PFSK-1 (cell line): ENCODE measurements around the gene NPR3.

ENCODE experiments used
- FOXP2 ChIP-seq: optimal IDR thresholded peaks from 2 replicates; pipeline ENCODE3; 2011; ENCODE audit warnings: borderline replicate concordance, control low read depth, inconsistent platforms; ENCODE audit not compliant: insufficient read depth; ENCODE audit errors: extremely low read length, extremely low read depth
- POLR2AphosphoS5 ChIP-seq: IDR thresholded peaks from 2 replicates; pipeline ENCODE4 v1.6.1; 2012; ENCODE audit warnings: low read depth, mild to moderate bottlenecking, control low read depth, low read length, moderate library complexity
- REST ChIP-seq, 2 experiments: IDR thresholded peaks; 2 replicates each; pipeline versions ENCODE4 v1.6.1 to v1.8.0; 2011 to 2012; ENCODE audit warnings: low read depth in 2 of 2, low read length in 2 of 2, control low read depth in 1 of 2, inconsistent platforms in 1 of 2, mild to moderate bottlenecking in 1 of 2, moderate library complexity in 1 of 2; ENCODE audit not compliant: insufficient read depth in 1 of 2
- SIN3A ChIP-seq: IDR thresholded peaks from 2 replicates; pipeline ENCODE4 v1.6.1; 2012; ENCODE audit warnings: mild to moderate bottlenecking, low read length, moderate library complexity, borderline replicate concordance; ENCODE audit not compliant: insufficient read depth
- TAF1 ChIP-seq: IDR thresholded peaks from 2 replicates; pipeline ENCODE4 v1.6.1; 2012; ENCODE audit warnings: low read length, control low read depth, borderline replicate concordance; ENCODE audit not compliant: insufficient read depth

The NPR3 gene

DNA sequence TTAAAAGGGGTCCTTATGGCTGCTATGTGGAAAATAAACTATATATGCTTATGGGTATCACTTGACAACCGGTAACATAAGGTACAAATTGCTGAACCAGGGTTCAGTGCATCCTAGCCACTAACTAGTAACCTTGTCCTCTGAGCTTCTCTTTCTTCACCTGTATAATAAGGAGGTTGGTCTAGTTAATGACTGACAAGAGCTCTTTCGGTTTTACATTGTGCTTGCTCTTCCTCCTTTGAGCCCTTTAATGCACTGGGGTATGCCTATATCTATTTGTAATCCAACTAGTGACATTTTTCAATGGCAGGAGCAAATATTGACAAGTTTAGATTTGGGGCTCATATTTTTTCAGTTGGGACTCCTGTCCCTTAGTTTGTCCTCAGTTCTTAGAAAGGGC lies 66.1 kb downstream of the NPR3 start:
- TF ChIP-seq FOXP2 (no peak), POLR2AphosphoS5 (no peak), SIN3A (no peak), REST (IDR thresholded peaks at IDR 0.05; ENCODE audit: insufficient read depth in 1 of 2, low read depth in 2 of 2, low read length in 2 of 2) (no peak), TAF1 (no peak)

GRCh38 chr5:32777733-32778132 lies 66.6 kb downstream of the NPR3 start:
- TF ChIP-seq TAF1: no peak
- TF ChIP-seq FOXP2: no peak
- TF ChIP-seq REST (IDR thresholded peaks at IDR 0.05; ENCODE audit: insufficient read depth in 1 of 2, low read depth in 2 of 2, low read length in 2 of 2): no peak
- no peak for TF ChIP-seq POLR2AphosphoS5
- no peak for TF ChIP-seq SIN3A

GRCh38 chr5:32778403-32778802 lies 67.3 kb downstream of the NPR3 start:
- TF ChIP-seq POLR2AphosphoS5 (no peak), FOXP2 (no peak), REST (IDR thresholded peaks at IDR 0.05; ENCODE audit: insufficient read depth in 1 of 2, low read depth in 2 of 2, low read length in 2 of 2) (no peak), SIN3A (no peak), TAF1 (no peak)

GRCh38 chr5:32779754-32780415 lies 68.8 kb downstream of the NPR3 start:
- TF ChIP-seq REST (IDR thresholded peaks at IDR 0.05; ENCODE audit: insufficient read depth in 1 of 2, low read depth in 2 of 2, low read length in 2 of 2): no peak
- no peak for TF ChIP-seq SIN3A
- TF ChIP-seq TAF1: no peak
- TF ChIP-seq FOXP2: no peak
- TF ChIP-seq POLR2AphosphoS5: no peak

DNA sequence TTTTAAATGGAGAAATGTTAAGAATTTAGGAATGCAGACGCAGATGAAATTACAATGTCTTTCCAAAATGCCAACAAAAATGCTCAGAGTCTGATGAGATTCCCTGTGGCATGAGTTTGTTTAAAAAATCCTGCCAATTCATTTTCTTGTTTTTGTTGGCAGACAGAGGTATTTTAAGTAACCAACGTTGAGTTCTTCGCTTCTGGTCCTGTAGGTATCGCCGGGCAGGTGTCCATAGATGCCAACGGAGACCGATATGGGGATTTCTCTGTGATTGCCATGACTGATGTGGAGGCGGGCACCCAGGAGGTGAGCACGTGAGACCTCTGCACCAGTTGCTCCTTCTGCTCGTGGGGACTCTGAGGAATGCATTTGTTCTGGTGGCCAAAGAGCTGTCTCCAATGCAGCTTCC lies 69.4 kb downstream of the NPR3 start:
- no peak for TF ChIP-seq REST (IDR thresholded peaks at IDR 0.05; ENCODE audit: insufficient read depth in 1 of 2, low read depth in 2 of 2, low read length in 2 of 2)
- no peak for TF ChIP-seq FOXP2
- TF ChIP-seq TAF1: no peak
- TF ChIP-seq POLR2AphosphoS5: no peak
- TF ChIP-seq SIN3A: no peak
